Astrocyte (in vitro differentiated cells and primary cell): ENCODE results near the gene ABCA4.

ENCODE experiments used
- CTCF ChIP-seq: IDR thresholded peaks from 2 replicates; pipeline ENCODE4 v1.5.1; 2011; ENCODE audit warnings: low read depth, mild to moderate bottlenecking, inconsistent platforms, low read length, moderate library complexity; ENCODE audit not compliant: insufficient read depth
- EZH2 ChIP-seq: IDR thresholded peaks from 2 replicates; pipeline ENCODE4 v1.6.1; 2012; ENCODE audit warnings: mild to moderate bottlenecking, low read length, inconsistent platforms; ENCODE audit not compliant: insufficient read depth

- no peak for TF ChIP-seq EZH2
- no peak for TF ChIP-seq CTCF
These were observed 2.5 kb downstream of the ABCA4 start for GRCh38 chr1:94118471-94118870.
